ACC112 (cell line): Measurements from ENCODE around the gene ZC3H11A.
"Not testable (repeated sequence)": the region's sequence is repeated elsewhere in the genome, so short reads cannot be mapped to it uniquely, and the experiment has no call there.

Experiments
- H2AFZ ChIP-seq: fragments of 200-600 bp; sonication (generic); one replicate; pipeline ENCODE4 v1.6.0; 2017; ENCODE audit warnings: antibody characterized with exemption, low read length; ENCODE audit not compliant: unreplicated experiment
- H3K27ac ChIP-seq: fragments of 200-600 bp; sonication (generic); 2 replicates; pipeline ENCODE4 v1.5.1; 2014; ENCODE audit warnings: low read depth, mild to moderate bottlenecking, antibody characterized with exemption, low read length, moderate library complexity
- H3K27me3 ChIP-seq: fragments of 200-600 bp; sonication (generic); 2 replicates; pipeline ENCODE4 v1.6.1; 2014; ENCODE audit warnings: mild to moderate bottlenecking, antibody characterized with exemption, low read length, moderate library complexity, mixed read lengths; ENCODE audit not compliant: insufficient read depth
- H3K36me3 ChIP-seq: fragments of 200-600 bp; sonication (generic); 2 replicates; pipeline ENCODE4 v1.6.1; 2016; ENCODE audit warnings: mild to moderate bottlenecking, antibody characterized with exemption, low read length, moderate library complexity, mixed read lengths; ENCODE audit not compliant: insufficient read depth
- H3K4me1 ChIP-seq: fragments of 200-600 bp; sonication (generic); one replicate; pipeline ENCODE4 v1.6.1; 2016; ENCODE audit warnings: low read length, mixed read lengths; ENCODE audit not compliant: insufficient read depth, unreplicated experiment, control insufficient read depth
- H3K4me3 ChIP-seq: fragments of 200-600 bp; sonication (generic); 2 replicates; pipeline ENCODE4 v1.5.1; 2014; ENCODE audit warnings: mild to moderate bottlenecking, low read depth, low read length
- H3K79me2 ChIP-seq: fragments of 200-600 bp; sonication (generic); one replicate; pipeline ENCODE4 v1.6.0; 2016; ENCODE audit warnings: low read length; ENCODE audit not compliant: control insufficient read depth, unreplicated experiment, insufficient read depth

ZC3H11A gene

GRCh38 chr1:203805689-203806088 is 10.3 kb downstream of the ZC3H11A start:
- peaks cover 22% of the 10 kb centered on the region for H3K36me3 ChIP-seq
- H3K79me2 ChIP-seq: peaks cover 82% of the 10 kb centered on the region
- H3K4me1 ChIP-seq: peaks cover 18% of the 10 kb centered on the region
- H3K27me3 ChIP-seq: no peaks in the 10 kb centered on the region
- no peak overlapping the region for H2AFZ ChIP-seq
- H3K27ac ChIP-seq: no peak overlapping the region
- no peak overlapping the region for H3K4me3 ChIP-seq

- Histone ChIP-seq H3K27me3 (no peaks in the 10 kb centered on the region), H2AFZ (no peak overlapping the region), H3K36me3 (peaks cover 22% of the 10 kb centered on the region), H3K4me3 (no peak overlapping the region), H3K4me1 (peaks cover 14% of the 10 kb centered on the region), H3K79me2 (peaks cover 81% of the 10 kb centered on the region), H3K27ac (0 out of 2 replicates have a peak overlapping the region, but pooled peaks have one; percentile 17)
These were observed 11.8 kb downstream of the ZC3H11A start for GRCh38 chr1:203807196-203807595.

GRCh38 chr1:203813581-203814341 is 18.3 kb downstream of the ZC3H11A start:
- H3K27ac ChIP-seq: no peak overlapping the region
- H2AFZ ChIP-seq: no peak overlapping the region
- H3K36me3 ChIP-seq: peaks cover 19% of the 10 kb centered on the region; the same call in 1 of the 2 replicates
- H3K4me1 ChIP-seq: peaks cover 3% of the 10 kb centered on the region
- no peak overlapping the region for H3K4me3 ChIP-seq
- no peaks in the 10 kb centered on the region for H3K27me3 ChIP-seq
- peaks cover 65% of the 10 kb centered on the region for H3K79me2 ChIP-seq

DNA sequence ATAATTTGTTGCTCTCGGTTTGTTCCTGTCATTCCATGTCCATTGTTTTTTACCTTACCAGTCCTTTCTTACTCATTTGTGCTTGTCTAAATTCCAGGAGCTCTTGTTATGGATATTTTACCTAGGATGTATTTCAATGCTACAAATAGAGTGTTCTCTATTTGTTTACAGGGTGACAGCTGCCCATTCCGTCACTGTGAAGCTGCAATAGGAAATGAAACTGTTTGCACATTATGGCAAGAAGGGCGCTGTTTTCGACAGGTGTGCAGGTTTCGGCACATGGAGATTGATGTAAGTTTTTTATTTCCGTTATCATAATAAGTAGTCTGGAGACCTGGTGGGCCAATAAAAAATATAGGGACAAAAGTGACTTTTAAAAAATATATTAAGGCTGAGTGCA is 23.0 kb downstream of the ZC3H11A start:
- peaks cover 27% of the 10 kb centered on the region; the same call in 1 of the 2 replicates for H3K36me3 ChIP-seq
- H3K4me1 ChIP-seq: no peaks in the 10 kb centered on the region
- peaks cover 51% of the 10 kb centered on the region for H3K79me2 ChIP-seq
- no peaks in the 10 kb centered on the region for H3K27me3 ChIP-seq
- H3K27ac ChIP-seq: no peak overlapping the region
- H2AFZ ChIP-seq: no peak overlapping the region
- H3K4me3 ChIP-seq: no peak overlapping the region

DNA sequence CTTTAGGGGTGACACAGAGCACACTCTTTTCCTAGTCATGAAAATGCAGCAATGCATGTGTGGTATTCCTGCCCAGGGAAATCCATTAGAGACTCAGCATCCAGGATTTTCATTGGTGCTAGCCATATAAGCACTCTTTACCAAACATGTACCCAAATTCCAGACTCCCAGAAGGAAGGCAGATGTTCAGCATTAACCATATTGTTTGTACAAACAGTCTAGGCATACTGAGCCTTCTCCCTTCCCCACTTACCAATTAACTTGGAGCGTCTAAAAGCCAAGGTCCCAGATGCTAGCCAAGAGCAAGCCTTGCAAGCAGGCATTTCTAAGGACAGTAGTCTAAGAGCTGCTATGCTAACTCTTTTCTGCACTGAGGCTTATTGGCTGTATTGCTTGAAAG is 27.9 kb downstream of the ZC3H11A start:
- peaks cover 7% of the 10 kb centered on the region for H3K4me1 ChIP-seq
- H3K4me3 ChIP-seq: no peak overlapping the region
- H3K27me3 ChIP-seq: no peaks in the 10 kb centered on the region
- peaks cover 27% of the 10 kb centered on the region for H3K36me3 ChIP-seq
- peaks cover 50% of the 10 kb centered on the region for H3K79me2 ChIP-seq
- no peak overlapping the region for H3K27ac ChIP-seq
- no peak overlapping the region for H2AFZ ChIP-seq

GRCh38 chr1:203826175-203826574 is 30.8 kb downstream of the ZC3H11A start:
- Histone ChIP-seq H2AFZ (no peak overlapping the region), H3K4me3 (no peak overlapping the region), H3K27ac (no peak overlapping the region), H3K36me3 (peaks cover 33% of the 10 kb centered on the region), H3K4me1 (peaks cover 28% of the 10 kb centered on the region), H3K27me3 (no peaks in the 10 kb centered on the region), H3K79me2 (peaks cover 49% of the 10 kb centered on the region)

GRCh38 chr1:203828002-203828401 is 32.6 kb downstream of the ZC3H11A start:
- peak overlapping the region; percentile 79 for H3K27ac ChIP-seq
- peaks cover 30% of the 10 kb centered on the region for H3K4me1 ChIP-seq
- H3K27me3 ChIP-seq: no peaks in the 10 kb centered on the region
- H3K4me3 ChIP-seq: no peak overlapping the region
- peaks cover 38% of the 10 kb centered on the region for H3K79me2 ChIP-seq
- H3K36me3 ChIP-seq: peaks cover 36% of the 10 kb centered on the region
- no peak overlapping the region for H2AFZ ChIP-seq

GRCh38 chr1:203828503-203828902 is 33.1 kb downstream of the ZC3H11A start:
- Histone ChIP-seq H3K36me3 (peaks cover 36% of the 10 kb centered on the region), H2AFZ (no peak overlapping the region), H3K27ac (peak overlapping the region; percentile 79), H3K4me1 (peaks cover 30% of the 10 kb centered on the region), H3K4me3 (no peak overlapping the region), H3K79me2 (peaks cover 33% of the 10 kb centered on the region), H3K27me3 (no peaks in the 10 kb centered on the region)

DNA sequence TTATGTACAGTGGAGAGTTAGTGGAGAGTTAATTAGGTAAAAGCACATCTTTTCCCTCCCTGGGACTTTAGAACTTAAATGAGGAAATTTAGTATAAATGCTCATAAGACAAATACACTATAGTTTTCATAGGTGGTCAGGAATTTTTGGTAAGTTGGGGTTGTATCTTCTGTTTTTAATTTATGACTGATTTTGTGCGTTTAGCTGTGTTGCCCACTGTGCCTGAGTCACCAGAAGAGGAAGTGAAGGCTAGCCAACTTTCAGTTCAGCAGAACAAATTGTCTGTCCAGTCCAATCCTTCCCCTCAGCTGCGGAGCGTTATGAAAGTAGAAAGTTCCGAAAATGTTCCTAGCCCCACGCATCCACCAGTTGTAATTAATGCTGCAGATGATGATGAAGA is 33.8 kb downstream of the ZC3H11A start:
- H3K4me3 ChIP-seq: peak overlapping the region; percentile 38
- H3K27ac ChIP-seq: peak overlapping the region; percentile 79
- H3K36me3 ChIP-seq: peaks cover 41% of the 10 kb centered on the region
- not testable (repeated sequence) for H3K27me3 ChIP-seq, H2AFZ ChIP-seq
- peaks cover 34% of the 10 kb centered on the region for H3K79me2 ChIP-seq
- peaks cover 30% of the 10 kb centered on the region for H3K4me1 ChIP-seq

- H3K4me1 ChIP-seq: peaks cover 22% of the 10 kb centered on the region
- no peak overlapping the region for H3K4me3 ChIP-seq
- no peak overlapping the region for H2AFZ ChIP-seq
- H3K27ac ChIP-seq: no peak overlapping the region
- H3K36me3 ChIP-seq: peaks cover 59% of the 10 kb centered on the region
- H3K27me3 ChIP-seq: no peaks in the 10 kb centered on the region
- peaks cover 17% of the 10 kb centered on the region for H3K79me2 ChIP-seq
These were observed 40.1 kb downstream of the ZC3H11A start for GRCh38 chr1:203835476-203835875.

DNA sequence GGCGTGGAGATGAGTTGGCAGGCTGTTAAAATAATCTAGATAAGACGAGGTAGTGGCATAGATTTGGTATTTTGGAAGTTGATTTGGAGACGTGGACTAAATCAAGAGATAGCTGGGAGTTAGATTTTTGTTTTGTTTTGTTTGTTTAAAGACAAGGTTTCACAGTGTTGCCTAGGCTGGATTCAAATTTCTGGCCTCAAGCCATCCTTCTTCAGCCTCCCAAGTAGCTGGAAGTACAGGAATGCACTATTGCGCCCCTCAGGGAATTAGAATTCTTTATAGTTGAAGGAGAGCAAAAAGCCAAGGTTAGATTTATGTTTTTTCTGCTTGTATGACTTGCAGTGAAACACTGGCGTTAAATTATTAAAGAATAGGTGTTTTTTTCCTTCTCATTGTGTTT is 43.7 kb downstream of the ZC3H11A start:
- H3K27me3 ChIP-seq: no peaks in the 10 kb centered on the region
- peaks cover 18% of the 10 kb centered on the region for H3K4me1 ChIP-seq
- no peak overlapping the region for H3K4me3 ChIP-seq
- peak overlapping the region; percentile 80 for H3K27ac ChIP-seq
- H3K36me3 ChIP-seq: peaks cover 48% of the 10 kb centered on the region
- no peak overlapping the region for H2AFZ ChIP-seq
- H3K79me2 ChIP-seq: peaks cover 7% of the 10 kb centered on the region
